ENCODE measurements around the gene LCK. TPM values are rescaled to one million over a fixed set of nuclear protein-coding genes. Genes with fewer than 3 reads are reported as not detected.

LCK gene
- total and polyA plus RNA-seq, 2 of the 8 experiments (the other 6 are each of a cell fraction or from before 2014, with no cell fraction given) = 75.3 to 122 TPM

DNA sequence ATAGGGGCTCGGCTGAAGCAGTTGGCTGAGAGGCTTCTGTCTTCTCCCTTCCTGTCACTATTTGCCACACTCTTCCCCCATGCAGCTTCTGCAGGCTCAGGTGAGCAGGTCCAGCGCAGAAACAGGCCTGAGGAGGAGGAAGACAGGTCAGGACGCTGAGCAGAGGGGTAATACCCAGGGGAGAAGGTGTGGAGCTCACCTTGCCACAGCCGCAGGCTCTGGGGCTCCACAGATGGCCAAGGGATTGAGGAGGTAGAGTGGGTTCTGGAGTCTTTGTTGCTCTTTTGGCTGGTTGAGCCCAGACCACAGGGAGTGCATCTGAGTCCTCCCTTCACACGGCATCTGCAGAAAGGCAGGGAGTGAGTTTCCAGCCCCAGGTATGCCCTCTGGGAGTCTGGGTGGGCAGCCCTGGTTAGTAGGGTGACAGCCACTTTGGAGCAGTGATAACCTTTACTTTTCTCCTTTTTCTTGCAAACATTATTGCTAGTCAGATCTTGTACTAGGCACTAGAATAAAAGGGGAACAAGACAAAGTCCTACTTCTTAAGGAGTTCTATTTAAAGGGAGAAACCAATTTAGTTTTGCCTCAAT lies 19.1 kb upstream of the LCK start:
- Histone ChIP-seq H4K20me1 (replicated peaks in 1 of 2; ENCODE audit: control insufficient read depth in 1 of 2, insufficient read depth in 2 of 2, low read length in 2 of 2) (peaks cover 0 to 10% of the 10 kb centered on the region in 2 experiments), H3K36me3 (ENCODE audit: control insufficient read depth in 2 of 4, insufficient read depth in 4 of 4, low read length in 3 of 4) (peaks cover 23 to 59% (median 46%) of the 10 kb centered on the region in 4 experiments), H3K9me3 (ENCODE audit: insufficient read depth in 2 of 2, low read depth in 1 of 2, low read length in 1 of 2) (no peaks in the 10 kb centered on the region), H2BK12ac (ENCODE audit: low read depth, low read length) (no peak overlapping the region), H4K91ac (replicated peaks; ENCODE audit: insufficient read length, low read length) (no peak overlapping the region), H3K27me3 (replicated peaks in 1 of 4; ENCODE audit: control insufficient read depth in 3 of 4, extremely low read depth in 1 of 4, insufficient read depth in 3 of 4, low read length in 3 of 4) (no peaks in the 10 kb centered on the region), H3K27ac (ENCODE audit: low read depth, low read length) (no peak overlapping the region), H2AFZ (ENCODE audit: low read length) (no peak overlapping the region), H2BK120ac (replicated peaks; ENCODE audit: low read depth, low read length) (no peak overlapping the region), H3K4me1 (replicated peaks in 1 of 4; ENCODE audit: control insufficient read depth in 3 of 4, insufficient read depth in 4 of 4, low read length in 3 of 4) (no peaks in the 10 kb centered on the region), H3K4me2 (ENCODE audit: insufficient read depth in 1 of 2, low read depth in 2 of 2, low read length in 2 of 2) (no peak overlapping the region), H3K9ac (replicated peaks in 1 of 4; ENCODE audit: extremely low read depth in 1 of 4, low read depth in 3 of 4, low read length in 3 of 4) (no peak overlapping the region), H3K4me3 (ENCODE audit: extremely low read depth in 1 of 4, insufficient read depth in 2 of 4, low read depth in 3 of 4, low read length in 4 of 4) (no peak overlapping the region), H2BK15ac (ENCODE audit: low read length) (no peak overlapping the region), H3K4ac (replicated peaks; ENCODE audit: insufficient read length, low read depth, low read length) (no peak overlapping the region), H4K8ac (ENCODE audit: extremely low read depth, insufficient read depth, low read length) (no peak overlapping the region), H2BK5ac (ENCODE audit: low read depth, low read length) (no peak overlapping the region), H3K79me1 (ENCODE audit: low read depth, low read length) (peaks cover 2% of the 10 kb centered on the region; the same call in 1 of the 2 replicates), H3K23ac (ENCODE audit: insufficient read length) (no peak overlapping the region), H3K18ac (ENCODE audit: extremely low read depth, low read length) (no peak overlapping the region), H2BK20ac (ENCODE audit: low read length) (no peak overlapping the region), H3K56ac (replicated peaks; ENCODE audit: insufficient read length, low read depth, low read length) (no peak overlapping the region), H3K14ac (ENCODE audit: insufficient read length) (no peak overlapping the region), H2AK5ac (ENCODE audit: low read depth, low read length) (no peak overlapping the region), H3K79me2 (ENCODE audit: control insufficient read depth in 1 of 2, insufficient read depth in 2 of 2, low read length in 2 of 2) (no peaks in the 10 kb centered on the region), H3K23me2 (ENCODE audit: low read depth, low read length) (no peaks in the 10 kb centered on the region), H4K5ac (ENCODE audit: insufficient read length, low read depth, low read length) (no peak overlapping the region)
- WGBS, 2 experiments (ENCODE audit: extremely low coverage in 1 of 2, insufficient coverage in 1 of 2, insufficient read length in 1 of 2, insufficient replicate concordance in 2 of 2, low coverage in 1 of 2, low lambda C conversion rate in 2 of 2, missing lambda C conversion rate in 1 of 2) = 83% methylated on average over 5 of the region's 5 CpGs; no CpG with 5 or more reads in 1 of the 2 experiments
- ChIA-PET POLR2A (ENCODE audit: partially characterized antibody) (interaction anchor here (1.0 to 2.2 kb wide), 10 partner anchors 9 to 101 kb away, joined by 3 to 12 read pairs (median 4); partner anchors contain the start of genes EIF3I and TMEM234), CTCF (ENCODE audit: partially characterized antibody) (interaction anchor here (0.6 to 1.8 kb wide), 5 partner anchors 8 to 149 kb away, joined by 3 to 4 read pairs (median 3); no protein-coding TSS in a partner anchor)
- TF ChIP-seq SRF (IDR thresholded peaks at IDR 0.05; ENCODE audit: low read depth, low read length) = no peak
- no peak for TF ChIP-seq SUZ12 (IDR thresholded peaks at IDR 0.05; ENCODE audit: low read length)
- no peak for TF ChIP-seq KDM4A (IDR thresholded peaks at IDR 0.05; ENCODE audit: low read depth, low read length, severe bottlenecking)
- FAIRE-seq (no peak), DNase-seq (ENCODE audit: low read depth in 1 of 2, low spot score in 2 of 2) (no peak)
